HG03378 (cell line): Measurements from ENCODE around the gene FAM13A.

Source experiments
- ATAC-seq: cut with Tn5 transposase; IDR thresholded peaks from one replicate; pipeline ENCODE4 v1.9.1; 2021; ENCODE audit warnings: mild to moderate bottlenecking, moderate library complexity; ENCODE audit not compliant: unreplicated experiment

The FAM13A gene

DNA sequence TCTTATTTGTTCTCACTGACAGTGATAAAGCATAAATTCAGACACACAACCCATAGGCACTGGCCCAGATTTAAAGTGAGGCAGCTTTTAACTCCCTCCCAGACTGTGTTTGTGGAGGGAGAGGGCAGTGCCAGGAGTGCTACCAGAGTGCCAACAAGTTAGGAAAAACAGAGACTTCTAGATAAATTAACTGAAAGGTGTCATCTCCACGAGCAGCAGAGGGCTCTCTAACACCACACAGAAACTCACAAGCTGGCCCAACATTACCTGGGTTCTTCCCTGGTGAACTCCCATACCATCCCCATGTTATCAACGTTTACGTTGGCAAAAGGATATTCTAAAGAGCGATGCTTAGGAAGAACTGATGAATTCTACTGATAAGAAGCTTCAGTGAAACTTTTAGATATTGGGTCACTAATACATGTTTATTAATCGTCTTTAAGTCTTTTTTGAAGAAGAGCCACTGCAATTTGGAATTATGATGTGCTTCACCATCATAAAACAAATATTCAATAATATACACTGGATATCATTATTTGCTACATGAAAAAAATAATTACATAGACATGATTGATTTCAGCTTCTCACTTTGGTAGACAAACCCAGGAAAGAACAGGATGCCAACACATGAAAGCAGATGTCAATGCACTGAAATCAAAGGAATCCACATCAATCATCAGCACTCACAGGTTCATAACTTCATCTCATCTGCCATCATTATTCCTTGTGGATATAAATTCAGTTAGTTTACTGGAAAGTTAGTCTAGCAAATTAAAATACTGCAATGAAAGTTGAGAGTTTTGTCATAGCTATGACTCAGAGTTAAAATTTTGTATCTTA is 238.1 kb downstream of the FAM13A start:
- ATAC-seq, result no peak

DNA sequence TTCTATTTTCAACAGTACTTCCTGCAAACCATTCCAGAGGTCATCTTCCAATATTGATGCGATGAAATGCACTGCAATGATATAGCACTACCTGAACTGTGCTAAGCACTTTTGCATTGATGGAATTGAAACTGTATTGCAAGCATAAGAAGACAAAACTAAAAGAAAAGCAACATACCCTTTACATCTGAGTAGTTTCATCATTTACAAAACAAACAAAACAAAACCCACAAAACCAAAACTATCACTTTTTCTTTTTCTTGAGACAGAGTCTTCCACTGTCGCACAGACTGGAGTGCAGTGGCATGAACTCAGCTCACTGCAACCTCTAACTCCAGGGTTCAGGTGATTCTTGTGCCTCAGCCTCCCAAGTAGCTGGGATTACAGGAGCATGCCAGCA is 239.2 kb downstream of the FAM13A start:
- ATAC-seq, result no peak

DNA sequence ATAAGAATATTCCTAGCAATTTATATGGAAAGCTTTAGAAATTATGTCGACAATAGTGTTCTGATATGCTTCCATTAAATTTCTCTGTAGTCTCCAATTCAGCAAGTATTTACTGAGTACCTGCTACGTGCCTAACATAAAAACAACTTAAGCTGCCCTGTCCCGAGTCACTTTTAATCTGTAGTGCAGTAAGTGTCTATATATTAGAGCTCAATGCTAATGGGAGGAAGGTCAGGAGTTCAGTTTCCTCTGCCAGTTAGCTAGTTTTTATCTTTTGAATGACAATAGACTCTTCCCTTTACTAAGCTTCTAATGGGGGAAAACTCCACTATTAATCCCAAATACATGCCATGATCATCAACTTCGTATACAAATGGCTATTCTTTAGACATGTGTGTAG is 240.6 kb downstream of the FAM13A start:
- ATAC-seq, result no peak

DNA sequence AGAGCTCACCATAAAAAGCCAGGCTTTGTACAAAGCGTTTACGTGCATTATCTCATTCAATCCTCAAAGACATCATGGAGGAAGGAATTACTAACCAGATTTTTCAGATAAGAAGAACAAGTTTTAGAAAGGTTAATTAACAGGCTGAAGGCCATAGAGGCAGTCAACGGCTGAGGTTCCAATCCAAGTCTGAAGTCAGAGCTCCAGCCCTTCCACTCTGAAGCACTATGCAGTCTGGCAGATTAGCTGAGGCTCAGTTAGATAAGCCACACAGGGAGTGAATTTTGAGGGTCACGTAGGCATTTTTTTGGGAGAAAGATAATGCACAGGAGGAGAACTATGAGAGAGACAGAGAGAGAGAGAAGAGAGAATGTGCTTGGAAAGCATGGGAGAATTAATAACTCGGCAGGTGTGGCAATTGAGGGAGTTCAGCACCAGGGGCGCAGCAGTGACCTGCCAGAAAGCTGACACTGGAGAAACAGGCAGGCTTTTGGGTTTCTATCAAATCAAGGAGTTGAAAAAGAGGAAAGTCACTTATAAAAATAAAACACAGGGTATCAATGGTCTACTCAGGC is 242.9 kb downstream of the FAM13A start:
- ATAC-seq, result no peak

DNA sequence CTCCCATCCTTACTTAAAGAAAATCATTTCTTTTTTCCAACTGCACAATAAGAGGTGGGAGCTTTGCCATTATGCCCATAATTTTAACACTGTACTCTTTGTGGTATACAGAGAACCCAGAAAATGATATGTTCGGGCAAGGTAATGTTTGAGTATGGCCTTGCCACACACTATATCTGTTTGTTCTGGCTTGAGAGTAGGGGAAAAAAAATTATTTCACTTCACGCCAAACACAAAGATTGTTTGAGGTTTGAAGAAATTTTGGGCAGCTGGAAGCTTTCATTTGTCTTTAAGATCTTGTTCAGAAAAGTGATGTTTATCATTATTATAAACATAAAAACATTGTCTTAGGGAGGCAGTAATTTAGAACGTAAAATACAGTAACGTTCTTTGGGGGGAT is 244.0 kb downstream of the FAM13A start:
- ATAC-seq, result no peak

DNA sequence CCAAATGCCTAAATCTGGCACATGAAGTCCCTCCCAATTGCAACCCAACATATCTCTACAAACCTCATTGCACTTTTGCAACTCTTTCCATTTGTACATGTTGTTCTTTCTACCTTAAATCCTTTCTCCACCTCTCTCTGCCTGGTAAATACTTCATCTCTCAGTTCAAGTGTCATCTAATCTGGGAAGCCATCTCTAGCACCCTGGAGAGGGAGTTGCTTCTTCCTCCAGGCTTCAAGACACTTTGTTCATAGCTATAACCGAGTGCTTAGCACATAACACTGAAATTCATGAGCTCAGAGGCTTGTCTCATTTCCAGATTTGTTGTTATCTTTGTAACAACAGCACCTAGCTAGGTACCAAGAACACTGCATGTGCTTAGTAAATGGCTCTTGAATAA is 244.6 kb downstream of the FAM13A start:
- no peak for ATAC-seq

DNA sequence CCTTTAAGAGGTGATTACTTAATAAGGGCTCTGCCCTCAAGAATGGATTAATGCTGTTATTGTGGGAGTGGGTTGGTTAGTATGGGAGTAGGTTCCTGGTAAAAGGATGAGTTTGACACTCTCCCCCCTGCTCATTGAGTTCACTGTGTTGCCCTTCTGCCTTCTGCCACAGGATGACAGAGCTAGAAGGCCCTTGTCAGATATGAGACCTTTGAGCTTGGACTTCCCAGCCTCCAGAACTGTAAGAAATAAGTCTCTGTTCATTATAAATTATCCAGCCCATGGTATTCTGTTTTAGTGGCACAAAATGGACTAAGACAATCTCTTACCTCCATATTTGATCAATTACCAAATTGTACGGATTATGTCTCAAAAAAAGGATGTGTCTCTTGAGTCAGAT is 245.1 kb downstream of the FAM13A start:
- ATAC-seq, result no peak

DNA sequence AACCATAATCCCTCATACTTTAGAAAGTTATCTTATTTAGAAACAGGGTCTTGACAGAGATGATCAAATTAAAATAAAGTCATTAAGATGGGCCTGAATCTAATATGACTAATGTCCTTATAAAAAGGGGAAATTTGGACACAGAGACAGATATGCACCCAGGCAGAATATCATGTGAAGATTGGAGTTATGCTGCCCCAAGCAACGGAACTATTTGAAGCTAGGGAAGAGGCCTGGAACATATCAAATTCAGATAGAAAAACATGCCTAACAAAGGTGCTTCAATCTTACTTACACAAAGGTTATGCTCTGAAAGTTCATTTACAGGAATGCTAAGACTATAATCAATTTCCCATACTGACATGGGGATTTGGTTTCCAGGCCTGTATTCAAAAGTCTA is 246.7 kb downstream of the FAM13A start:
- ATAC-seq, result no peak

DNA sequence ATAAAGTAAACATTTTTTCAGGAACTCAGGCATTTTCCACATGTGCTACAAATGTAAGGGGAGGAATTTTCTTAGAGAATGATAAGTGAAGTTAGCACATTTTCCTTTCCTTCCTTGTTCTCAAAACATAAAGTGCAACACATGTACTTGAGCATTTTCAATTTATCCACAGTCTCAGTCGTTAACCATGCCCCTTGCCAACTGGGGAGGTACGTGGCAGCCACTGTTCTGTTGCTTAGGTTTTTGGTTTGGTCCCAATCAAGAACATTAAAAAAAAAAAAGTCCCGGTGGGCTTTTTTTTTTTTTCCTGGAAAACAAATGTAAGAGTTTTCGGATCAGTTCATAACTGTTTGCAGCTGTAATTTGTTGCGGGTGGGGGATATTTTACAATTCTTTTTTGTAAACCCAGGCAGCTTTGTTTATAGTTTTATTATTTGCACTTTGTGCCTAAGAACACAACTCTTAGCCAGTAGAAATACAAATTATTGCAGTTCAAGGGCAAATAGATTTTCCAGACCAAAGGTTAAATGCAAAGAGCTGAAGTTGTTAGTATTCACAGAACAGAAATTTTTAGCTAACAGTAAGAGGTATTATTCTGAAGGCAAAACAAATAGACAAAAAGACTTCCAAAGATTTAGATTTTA is 247.3 kb downstream of the FAM13A start:
- no peak for ATAC-seq

DNA sequence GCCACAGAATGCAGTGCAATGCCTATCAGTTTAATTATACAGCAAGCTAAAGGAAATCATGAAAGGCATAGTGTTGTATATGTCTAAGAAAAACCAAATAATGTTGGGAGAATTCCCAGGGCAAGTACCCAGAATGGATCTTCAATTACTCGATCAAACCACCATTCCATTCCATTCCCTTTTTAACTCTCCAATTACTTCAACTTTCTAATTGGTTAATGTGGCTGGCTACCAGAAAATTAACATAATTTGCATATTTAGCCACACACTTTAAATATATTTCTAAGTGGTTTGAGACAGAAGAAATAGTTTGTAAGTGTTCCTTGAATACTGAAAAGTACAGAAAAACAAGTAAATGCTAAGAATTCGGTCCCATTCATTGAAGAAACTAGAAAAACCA is 247.9 kb downstream of the FAM13A start:
- no peak for ATAC-seq

DNA sequence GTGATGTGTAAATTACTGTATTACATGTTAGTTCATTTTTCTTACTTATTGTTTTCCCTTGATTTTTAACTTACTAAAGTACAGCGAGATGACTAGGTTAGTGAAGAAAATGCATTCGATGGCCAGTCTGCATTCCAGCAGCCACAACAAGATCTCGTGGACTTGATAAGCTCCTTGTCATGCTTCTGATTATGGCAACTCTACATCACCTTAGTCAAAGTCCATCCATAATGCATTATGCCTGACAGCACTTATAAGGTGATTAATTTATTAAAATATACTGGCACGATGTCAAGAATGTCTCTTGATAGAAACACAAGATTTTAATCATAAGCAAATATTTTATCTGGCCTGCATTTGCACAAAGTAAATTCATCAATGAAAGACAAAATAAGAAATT is 249.5 kb downstream of the FAM13A start:
- no peak for ATAC-seq

DNA sequence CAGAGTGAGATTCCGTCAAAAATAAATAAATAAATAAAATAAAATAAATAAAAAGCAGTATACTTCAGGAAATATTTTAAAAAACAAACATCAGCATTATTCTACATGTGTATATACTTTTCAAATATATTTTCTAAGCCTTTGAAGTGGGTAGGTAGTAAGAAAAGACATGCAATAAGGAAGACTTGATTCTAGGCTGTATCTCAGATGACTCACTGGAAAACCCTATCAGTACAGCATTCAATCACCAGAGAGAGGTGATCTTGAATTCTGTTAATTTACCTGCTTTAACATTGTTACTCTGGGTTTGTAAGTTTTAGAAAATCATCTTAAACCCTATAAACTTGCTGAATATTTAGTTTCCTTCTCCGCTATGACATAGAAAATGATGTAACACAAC is 252.8 kb downstream of the FAM13A start:
- no peak for ATAC-seq

DNA sequence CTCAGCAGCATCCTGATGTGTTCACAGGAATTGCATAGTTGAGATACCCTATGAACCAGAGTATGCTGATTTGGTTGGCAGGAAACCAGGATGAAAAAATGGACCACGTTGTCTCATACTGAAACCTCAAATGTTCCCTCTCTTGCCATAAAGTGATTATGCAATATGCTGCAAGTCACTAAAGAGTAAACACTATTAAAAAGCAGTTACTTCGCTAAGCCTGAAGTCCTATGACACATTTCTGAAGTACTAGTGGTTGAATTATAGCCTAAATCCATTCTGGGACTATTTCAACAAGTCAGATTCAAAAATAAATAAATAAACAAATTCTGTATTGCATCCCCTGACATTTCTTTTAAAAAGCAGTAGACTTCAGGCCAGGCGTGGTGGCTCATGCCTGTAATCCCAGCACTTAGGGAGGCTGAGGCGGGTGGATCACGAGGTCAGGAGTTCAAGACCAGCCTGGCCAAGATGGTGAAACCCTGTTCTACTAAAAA is 253.3 kb downstream of the FAM13A start:
- ATAC-seq, result peak; percentile 92

DNA sequence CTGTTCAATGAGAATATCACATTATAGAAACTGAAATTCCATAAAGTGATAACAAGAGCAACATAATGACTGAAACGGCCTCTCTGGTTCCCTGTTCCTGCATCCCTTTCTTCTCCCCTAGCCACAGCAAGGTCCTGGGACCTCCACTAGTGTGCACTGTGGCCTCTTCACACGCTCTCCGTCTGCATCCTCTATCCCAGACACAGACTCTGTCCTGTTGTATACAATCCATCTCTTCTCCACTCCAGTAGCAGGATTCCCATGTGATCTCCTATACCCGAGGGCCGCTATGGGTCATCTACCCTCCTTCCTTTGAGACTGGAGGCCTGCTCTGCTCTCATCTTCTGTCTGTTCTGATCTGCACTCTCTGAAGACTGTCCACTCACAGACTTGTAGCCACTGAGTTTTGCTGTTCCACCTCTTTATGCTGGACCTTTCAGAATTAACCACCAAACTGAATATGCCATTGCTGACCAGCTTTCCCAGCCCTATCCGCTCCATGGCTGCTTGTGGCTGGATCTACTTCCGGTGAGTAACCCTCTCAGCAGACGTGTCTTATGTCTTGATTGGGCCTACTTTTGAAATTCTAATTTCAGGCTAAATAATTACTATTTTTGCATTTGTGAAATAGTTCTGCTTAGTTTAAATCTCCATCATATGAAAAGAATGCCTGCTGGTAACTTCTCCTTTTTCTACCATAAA is 254.2 kb downstream of the FAM13A start:
- ATAC-seq, result no peak

DNA sequence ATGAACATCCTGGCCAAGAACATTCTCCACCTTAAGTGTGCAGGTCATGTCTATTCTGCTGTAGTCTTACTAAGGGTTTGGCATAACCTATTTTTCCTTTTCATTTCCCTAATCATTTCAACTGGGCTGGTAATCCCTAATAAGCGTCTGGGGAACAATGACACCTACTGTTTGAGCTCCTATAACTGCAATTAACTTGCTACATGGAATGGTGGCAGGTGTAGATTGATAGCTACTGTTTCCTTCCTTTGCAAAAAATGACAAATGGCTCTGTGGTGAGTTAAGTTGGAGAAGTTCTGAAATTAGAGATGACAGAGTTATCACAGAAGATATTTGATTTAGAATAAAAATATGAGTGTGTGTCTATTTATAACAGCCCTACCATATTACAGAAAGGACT is 254.8 kb downstream of the FAM13A start:
- ATAC-seq, result no peak

DNA sequence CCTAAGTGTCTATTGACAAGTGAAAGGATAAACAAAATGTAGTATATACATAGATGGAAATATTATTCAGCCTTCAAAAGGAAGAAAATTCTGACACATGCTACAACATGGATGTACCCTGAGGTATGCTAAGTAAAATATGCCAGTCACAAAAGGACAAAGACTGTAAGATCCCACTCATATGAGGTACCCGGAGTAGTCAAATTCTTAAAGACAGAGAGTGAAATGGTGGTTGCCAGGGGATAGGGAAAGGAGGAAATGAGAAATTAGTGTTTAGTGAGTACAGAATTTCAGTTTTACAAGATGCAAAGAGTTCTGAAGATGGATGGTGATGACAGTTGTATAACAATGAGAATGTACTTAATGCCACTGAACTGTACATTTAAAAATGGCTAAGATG is 257.1 kb downstream of the FAM13A start:
- no peak for ATAC-seq

DNA sequence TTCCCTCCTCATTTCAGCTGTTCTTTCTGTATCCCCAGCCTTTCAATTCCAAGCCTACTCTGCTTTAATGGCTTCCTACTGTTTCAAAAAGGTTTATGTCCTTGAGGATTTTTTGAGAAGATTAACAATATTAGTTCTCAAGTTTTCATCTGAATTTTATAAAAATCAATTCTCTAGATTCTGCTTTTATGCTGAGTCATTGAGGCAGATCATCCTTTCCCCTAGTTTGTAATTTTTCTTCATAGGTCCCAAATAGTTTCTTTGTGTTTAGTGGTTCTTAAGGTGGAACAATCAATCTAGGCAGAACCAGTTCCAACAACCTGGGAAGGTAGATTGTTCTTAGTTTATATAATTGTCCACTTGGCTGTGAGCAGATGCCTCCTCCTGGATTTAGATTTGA is 259.3 kb downstream of the FAM13A start:
- ATAC-seq, result no peak

DNA sequence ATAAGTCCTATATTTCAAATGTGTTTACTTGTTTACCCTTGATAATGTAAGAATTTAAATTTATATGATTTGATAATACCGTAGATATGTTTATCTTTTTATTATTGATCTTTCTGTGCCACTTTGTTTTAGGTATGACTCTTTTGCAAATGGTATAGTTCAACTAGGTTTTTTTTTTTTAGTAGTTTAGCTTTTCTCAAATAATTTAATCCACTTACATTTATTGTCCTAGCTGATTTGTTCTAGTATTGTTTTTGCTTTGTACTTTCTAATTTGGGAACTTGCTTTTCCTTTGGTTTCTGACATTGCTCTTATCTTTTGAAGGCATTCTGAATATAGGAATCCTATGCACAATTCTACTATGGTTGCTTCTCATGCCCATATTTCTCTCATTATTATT is 260.4 kb downstream of the FAM13A start:
- ATAC-seq, result no peak

DNA sequence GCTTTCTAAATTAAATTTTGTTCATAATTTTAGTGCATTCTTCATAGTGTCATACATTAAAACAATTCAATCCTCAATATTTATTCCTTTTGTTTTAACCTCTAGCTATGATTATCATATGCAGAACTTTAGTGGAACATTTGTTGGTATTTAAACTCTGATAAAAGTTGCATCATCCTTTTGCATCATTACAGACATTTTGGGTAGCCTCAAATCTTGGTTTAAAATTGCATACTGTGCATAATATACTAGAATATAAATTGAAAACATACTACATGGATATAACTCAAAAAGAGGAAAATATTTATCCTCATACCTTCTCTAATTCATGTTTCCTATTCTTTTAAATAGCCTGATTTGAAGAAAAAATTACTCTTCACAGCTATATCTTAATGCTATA is 262.0 kb downstream of the FAM13A start:
- ATAC-seq, result no peak

DNA sequence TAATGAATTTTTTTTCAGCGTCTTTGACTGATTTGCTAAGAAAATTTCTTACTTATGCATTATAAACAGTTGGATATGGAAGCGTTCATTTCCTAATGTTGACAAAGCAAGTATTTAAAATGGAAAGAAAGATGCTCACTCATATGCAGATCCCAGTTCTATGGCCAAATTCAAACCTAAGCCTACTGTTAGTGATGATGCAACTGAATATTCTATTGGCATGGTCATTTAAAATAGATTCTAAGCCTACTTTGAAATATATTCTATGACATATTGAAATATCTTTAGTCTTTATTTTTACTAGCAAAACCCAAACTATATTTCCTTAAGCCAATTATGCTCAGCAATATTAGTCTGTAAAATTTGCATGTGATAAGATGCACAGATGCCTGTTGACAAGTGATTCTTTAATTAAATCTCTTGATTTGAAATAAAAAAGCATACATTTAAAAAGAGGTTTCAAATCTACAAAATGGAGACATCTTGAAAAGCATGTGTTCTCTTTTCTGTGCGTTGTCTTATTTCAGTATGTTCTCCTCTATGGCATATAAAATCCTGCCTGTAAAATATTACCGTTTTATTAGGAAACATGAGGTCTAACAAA is 262.8 kb downstream of the FAM13A start:
- ATAC-seq, result no peak

DNA sequence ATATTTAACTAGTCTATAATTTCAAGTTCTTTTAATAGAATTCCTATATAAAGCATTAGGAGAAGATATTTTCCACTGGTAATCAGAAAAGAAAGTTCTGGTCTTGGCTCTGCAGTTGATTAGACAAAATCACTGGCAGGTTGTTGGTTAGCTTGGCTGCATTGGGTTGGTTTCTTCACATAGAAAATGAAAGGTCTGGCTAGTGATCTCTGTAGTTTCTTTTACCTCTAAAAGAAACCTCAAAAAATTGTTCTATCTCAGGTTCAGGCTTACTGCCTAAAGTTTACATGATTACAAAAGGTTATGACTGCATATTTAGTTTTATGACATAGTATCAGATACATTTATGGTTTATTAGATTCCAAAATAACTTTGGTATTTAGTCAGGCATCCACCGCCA is 263.5 kb downstream of the FAM13A start:
- ATAC-seq, result peak; percentile 58
